ENCODE results near the gene DGCR8. TPM values are rescaled to one million over a fixed set of nuclear protein-coding genes. Genes with fewer than 3 reads are reported as not detected.

Gene DGCR8
- total and polyA plus RNA-seq, 4 donors, result 13.2 to 38.4 (median 26.2) TPM

DNA sequence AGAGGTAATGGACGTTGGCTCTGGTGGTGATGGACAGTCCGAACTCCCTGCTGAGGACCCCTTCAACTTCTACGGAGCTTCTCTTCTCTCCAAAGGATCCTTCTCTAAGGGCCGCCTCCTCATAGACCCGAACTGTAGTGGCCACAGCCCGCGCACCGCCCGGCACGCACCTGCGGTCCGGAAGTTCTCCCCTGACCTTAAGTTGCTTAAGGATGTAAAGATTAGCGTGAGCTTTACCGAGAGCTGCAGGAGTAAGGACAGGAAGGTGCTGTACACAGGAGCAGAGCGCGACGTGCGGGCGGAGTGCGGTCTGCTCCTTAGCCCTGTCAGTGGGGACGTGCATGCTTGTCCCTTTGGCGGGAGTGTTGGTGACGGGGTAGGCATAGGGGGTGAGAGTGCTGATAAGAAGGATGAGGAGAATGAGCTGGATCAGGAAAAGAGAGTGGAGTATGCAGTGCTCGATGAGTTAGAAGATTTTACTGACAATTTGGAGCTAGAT lies 6.1 kb downstream of the DGCR8 start:
- H3K4me1 ChIP-seq (ENCODE audit: control insufficient read depth in 5 of 5, insufficient read depth in 5 of 5, low read length in 5 of 5), result peaks cover 5 to 26% (median 15%) of the 10 kb centered on the region in 5 donors
- no peaks in the 10 kb centered on the region for H3K9me3 ChIP-seq (ENCODE audit: control insufficient read depth in 4 of 4, insufficient read depth in 3 of 4, low read length in 3 of 4)
- no peak overlapping the region for H3K4me3 ChIP-seq
- DNase-seq (no peak), ATAC-seq (ENCODE audit: insufficient read depth, low FRiP score) (no peak)
- no peak overlapping the region for H3K9ac ChIP-seq (ENCODE audit: insufficient read depth in 1 of 2, low read length in 2 of 2)
- peaks cover 20 to 45% (median 34%) of the 10 kb centered on the region in 4 donors for H3K36me3 ChIP-seq (ENCODE audit: control insufficient read depth in 4 of 4, insufficient read depth in 4 of 4, low read length in 4 of 4)
- no peak overlapping the region for H3K27ac ChIP-seq (ENCODE audit: low read depth in 1 of 2, low read length in 1 of 2)
- H3K27me3 ChIP-seq (ENCODE audit: control insufficient read depth in 3 of 3, insufficient read depth in 3 of 3, low read length in 2 of 3), result no peaks in the 10 kb centered on the region
- TF ChIP-seq, protein P1, sequence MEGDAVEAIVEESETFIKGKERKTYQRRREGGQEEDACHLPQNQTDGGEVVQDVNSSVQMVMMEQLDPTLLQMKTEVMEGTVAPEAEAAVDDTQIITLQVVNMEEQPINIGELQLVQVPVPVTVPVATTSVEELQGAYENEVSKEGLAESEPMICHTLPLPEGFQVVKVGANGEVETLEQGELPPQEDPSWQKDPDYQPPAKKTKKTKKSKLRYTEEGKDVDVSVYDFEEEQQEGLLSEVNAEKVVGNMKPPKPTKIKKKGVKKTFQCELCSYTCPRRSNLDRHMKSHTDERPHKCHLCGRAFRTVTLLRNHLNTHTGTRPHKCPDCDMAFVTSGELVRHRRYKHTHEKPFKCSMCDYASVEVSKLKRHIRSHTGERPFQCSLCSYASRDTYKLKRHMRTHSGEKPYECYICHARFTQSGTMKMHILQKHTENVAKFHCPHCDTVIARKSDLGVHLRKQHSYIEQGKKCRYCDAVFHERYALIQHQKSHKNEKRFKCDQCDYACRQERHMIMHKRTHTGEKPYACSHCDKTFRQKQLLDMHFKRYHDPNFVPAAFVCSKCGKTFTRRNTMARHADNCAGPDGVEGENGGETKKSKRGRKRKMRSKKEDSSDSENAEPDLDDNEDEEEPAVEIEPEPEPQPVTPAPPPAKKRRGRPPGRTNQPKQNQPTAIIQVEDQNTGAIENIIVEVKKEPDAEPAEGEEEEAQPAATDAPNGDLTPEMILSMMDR (IDR thresholded peaks at IDR 0.05; ENCODE audit: control extremely low read depth, extremely low read depth), result no peak
- WGBS, 2 donors, result 95 to 97% methylated on average over 24 of the region's 24 CpGs

DNA sequence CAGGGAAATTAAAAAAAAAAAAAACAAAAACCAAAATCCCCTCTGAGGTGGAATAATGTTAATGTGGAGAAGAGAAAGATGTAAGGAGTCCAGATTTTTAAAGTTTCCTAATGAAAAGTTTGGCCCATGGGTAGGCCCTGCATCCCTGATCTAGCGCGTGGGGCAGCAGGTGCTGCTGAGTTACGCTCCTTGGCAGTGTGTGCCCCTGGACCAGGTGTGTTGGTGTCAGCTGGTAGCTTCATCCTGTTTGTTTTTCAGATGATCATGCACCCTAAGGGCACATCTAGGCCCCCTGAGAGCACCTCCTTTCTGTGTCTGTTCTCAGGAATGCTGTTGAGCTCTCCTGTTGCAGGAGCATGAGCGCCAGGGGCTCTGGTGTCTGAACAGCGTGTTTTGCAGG lies 6.7 kb downstream of the DGCR8 start:
- Histone ChIP-seq H3K27me3 (ENCODE audit: control insufficient read depth in 3 of 3, insufficient read depth in 3 of 3, low read length in 2 of 3) (no peaks in the 10 kb centered on the region), H3K4me3 (no peak overlapping the region), H3K4me1 (ENCODE audit: control insufficient read depth in 5 of 5, insufficient read depth in 5 of 5, low read length in 5 of 5) (peaks cover 5 to 21% (median 12%) of the 10 kb centered on the region in 5 donors), H3K9ac (ENCODE audit: insufficient read depth in 1 of 2, low read length in 2 of 2) (no peak overlapping the region), H3K36me3 (ENCODE audit: control insufficient read depth in 4 of 4, insufficient read depth in 4 of 4, low read length in 4 of 4) (peaks cover 26 to 50% (median 39%) of the 10 kb centered on the region in 4 donors), H3K27ac (ENCODE audit: low read depth in 1 of 2, low read length in 1 of 2) (no peak overlapping the region), H3K9me3 (ENCODE audit: control insufficient read depth in 4 of 4, insufficient read depth in 3 of 4, low read length in 3 of 4) (no peaks in the 10 kb centered on the region)
- TF ChIP-seq, protein P1 (IDR thresholded peaks at IDR 0.05; ENCODE audit: control extremely low read depth, extremely low read depth), result no peak
- WGBS, 2 donors, result 97 to 99% methylated on average over 5 of the region's 5 CpGs
- DNase-seq (no peak), ATAC-seq (ENCODE audit: insufficient read depth, low FRiP score) (no peak)

DNA sequence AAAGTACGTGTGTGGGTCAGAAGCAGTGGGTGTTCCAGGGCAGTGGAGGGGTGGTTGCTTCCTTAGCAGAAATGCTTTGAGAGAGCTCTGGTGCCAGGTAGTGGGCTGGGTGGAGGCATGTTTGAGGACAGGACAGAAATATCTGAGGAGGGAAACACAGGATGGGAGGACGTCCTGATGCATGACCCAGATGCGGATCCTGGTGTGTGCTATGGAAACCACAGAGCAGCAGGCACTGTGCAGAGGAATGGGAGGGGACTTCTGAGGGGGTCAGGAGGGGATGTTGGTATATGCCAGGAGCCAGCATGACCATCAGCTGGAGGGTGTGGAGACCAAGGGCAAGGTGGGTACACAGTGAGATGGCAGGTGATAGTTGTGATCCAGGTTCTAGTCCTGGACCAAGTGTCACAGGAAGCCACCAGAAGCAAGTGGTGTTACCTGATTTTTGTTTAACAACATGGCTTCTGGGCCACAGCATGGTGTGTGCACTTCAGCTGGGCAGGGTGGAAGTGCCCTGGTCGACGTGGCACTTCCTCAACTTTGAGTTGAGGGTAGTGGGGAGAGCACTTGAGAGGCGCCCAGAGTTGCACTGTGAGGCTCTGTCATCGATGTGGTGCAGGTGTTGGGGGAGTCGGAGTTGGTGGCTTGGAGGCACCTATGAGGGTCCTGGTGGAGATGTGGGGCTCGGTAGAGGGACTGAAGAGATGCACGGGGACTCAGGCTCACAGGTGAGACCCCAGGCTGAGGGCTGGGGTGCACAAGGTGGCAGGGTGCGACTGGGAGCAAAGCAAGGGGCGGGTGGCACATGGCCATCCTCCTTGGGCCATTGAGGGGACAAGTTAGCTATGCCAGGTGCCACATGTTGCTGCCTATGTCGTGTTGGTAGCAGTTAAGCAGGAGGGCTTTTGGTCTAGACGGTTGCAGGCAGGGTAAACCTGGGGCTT lies 7.5 kb downstream of the DGCR8 start:
- no peak overlapping the region for H3K27ac ChIP-seq (ENCODE audit: low read depth in 1 of 2, low read length in 1 of 2)
- no peak overlapping the region for H3K4me3 ChIP-seq
- H3K27me3 ChIP-seq (ENCODE audit: control insufficient read depth in 3 of 3, insufficient read depth in 3 of 3, low read length in 2 of 3), result no peaks in the 10 kb centered on the region
- DNase-seq, result no peak
- TF ChIP-seq, protein P1 (IDR thresholded peaks at IDR 0.05; ENCODE audit: control extremely low read depth, extremely low read depth), result no peak
- ATAC-seq (ENCODE audit: insufficient read depth, low FRiP score), result no peak
- H3K4me1 ChIP-seq (ENCODE audit: control insufficient read depth in 5 of 5, insufficient read depth in 5 of 5, low read length in 5 of 5), result peaks cover 4 to 19% (median 10%) of the 10 kb centered on the region in 5 donors
- 89% methylated on average over 14 of the region's 14 CpGs for WGBS, 2 donors
- H3K9ac ChIP-seq (ENCODE audit: insufficient read depth in 1 of 2, low read length in 2 of 2), result no peak overlapping the region
- H3K9me3 ChIP-seq (ENCODE audit: control insufficient read depth in 4 of 4, insufficient read depth in 3 of 4, low read length in 3 of 4), result no peaks in the 10 kb centered on the region
- peaks cover 32 to 58% (median 45%) of the 10 kb centered on the region in 4 donors for H3K36me3 ChIP-seq (ENCODE audit: control insufficient read depth in 4 of 4, insufficient read depth in 4 of 4, low read length in 4 of 4)

Data from lung (tissue), 12 donors.